CD4-positive, alpha-beta memory T cell (primary cell): Measurements from ENCODE around the gene PTGDS. TPM values are rescaled to one million over a fixed set of nuclear protein-coding genes. Genes with fewer than 3 reads are reported as not detected.

Experiments
- CTCF ChIA-PET: fragments of 350-600 bp; sonication (Branson Sonifier 250); formaldehyde crosslinking; loops from one replicate; lab custom pipeline; 2021; ENCODE audit warnings: inconsistent platforms; ENCODE audit not compliant: partially characterized antibody; lab: Charles Lee
- POLR2A ChIA-PET: fragments of 350-600 bp; sonication (Branson Sonifier 250); formaldehyde crosslinking; loops from one replicate; lab custom pipeline; 2021; ENCODE audit not compliant: partially characterized antibody; lab: Charles Lee
- DNase-seq, 5 donors: peaks; one replicate each; pipeline versions ENCODE4 v3.0.0 to v3.0.0-alpha.2; 2020 to 2022; ENCODE audit warnings: mixed read lengths in 1 of 5
- H3K27ac ChIP-seq: one replicate; pipeline ENCODE4 v1.7.0; 2013; ENCODE audit warnings: low read depth, low read length
- H3K27me3 ChIP-seq: 2 replicates; pipeline ENCODE4 v1.7.0; 2013; ENCODE audit warnings: mild to moderate bottlenecking, low read length, moderate library complexity; ENCODE audit not compliant: insufficient read depth
- H3K36me3 ChIP-seq: 2 replicates; pipeline ENCODE4 v1.7.0; 2013; ENCODE audit warnings: mild to moderate bottlenecking, low read length, moderate library complexity; ENCODE audit not compliant: insufficient read depth
- H3K4me1 ChIP-seq: 2 replicates; pipeline ENCODE4 v1.7.0; 2013; ENCODE audit warnings: mild to moderate bottlenecking, low read length, moderate library complexity; ENCODE audit not compliant: insufficient read depth
- H3K4me3 ChIP-seq, 2 donors: one replicate each; pipeline ENCODE4 v1.7.0; 2013; ENCODE audit warnings: low read length in 2 of 2, mild to moderate bottlenecking in 1 of 2
- H3K9me3 ChIP-seq, 2 donors: one replicate each; pipeline ENCODE4 v1.7.0; 2013; ENCODE audit warnings: low read length in 2 of 2, control low read depth in 1 of 2; ENCODE audit not compliant: control insufficient read depth in 1 of 2
- H3K27ac Mint-ChIP-seq, 7 donors: one replicate each; pipeline ENCODE4 v1.8.0; 2020 to 2021; ENCODE audit warnings: mixed read lengths in 7 of 7, mild to moderate bottlenecking in 6 of 7, inconsistent platforms in 3 of 7, moderate library complexity in 3 of 7
- H3K27me3 Mint-ChIP-seq, 2 donors: one replicate each; pipeline ENCODE4 v1.8.0; 2020 to 2021; ENCODE audit warnings: mixed read lengths in 2 of 2
- H3K36me3 Mint-ChIP-seq, 2 donors: one replicate each; pipeline ENCODE4 v1.8.0; 2020 to 2021; ENCODE audit warnings: mixed read lengths in 2 of 2, inconsistent platforms in 1 of 2, mild to moderate bottlenecking in 1 of 2
- H3K4me1 Mint-ChIP-seq, 4 donors: one replicate each; pipeline ENCODE4 v1.8.0; 2020 to 2021; ENCODE audit warnings: mixed read lengths in 4 of 4, mild to moderate bottlenecking in 1 of 4
- H3K4me3 Mint-ChIP-seq, 8 donors: one replicate each; pipeline ENCODE4 v1.8.0; 2020 to 2021; ENCODE audit warnings: mixed read lengths in 8 of 8, mild to moderate bottlenecking in 7 of 8, moderate library complexity in 6 of 8, inconsistent platforms in 3 of 8
- H3K9me3 Mint-ChIP-seq, 8 donors: one replicate each; pipeline ENCODE4 v1.8.0; 2020 to 2021; ENCODE audit warnings: mixed read lengths in 8 of 8, mild to moderate bottlenecking in 5 of 8, inconsistent platforms in 3 of 8, moderate library complexity in 1 of 8
- intact Hi-C: fragments of 100-400 bp; cut with micrococcal nuclease; formaldehyde crosslinking; loops from one replicate; pipeline ENCODE4 v1.15.1; 2023
- polyA plus RNA-seq, 2 donors: library from polyadenylated mRNA; unstranded; fragments of 300-500 nt; fragmentation: Illumina TruSeq; gene quantifications; one replicate each; pipeline ENCODE4 v1.2.3, GENCODE V29; 2021
- total RNA-seq, 2 experiments: library from RNA; stranded (reverse); gene quantifications; one replicate each; pipeline ENCODE4 v1.2.3, GENCODE V29; 2021

The PTGDS gene
- total and polyA plus RNA-seq, 4 experiments from 2014 or later = 1.7 to 5.1 (median 4.3) TPM

- Histone ChIP-seq H3K9me3 (no peaks in the 10 kb centered on the region), H3K4me3 (peak overlapping the region in 1 of 2 donors; percentile 9), H3K36me3 (no peaks in the 10 kb centered on the region), H3K27ac (peak overlapping the region; percentile 2), H3K4me1 (peaks cover 41% of the 10 kb centered on the region), H3K27me3 (no peaks in the 10 kb centered on the region)
- Mint-ChIP-seq H3K36me3 (no peaks in the 10 kb centered on the region), H3K27me3 (no peaks in the 10 kb centered on the region), H3K4me1 (peaks cover 11 to 32% (median 23%) of the 10 kb centered on the region in 4 donors), H3K9me3 (no peaks in the 10 kb centered on the region), H3K27ac (no peak overlapping the region), H3K4me3 (peak overlapping the region in 5 of 8 donors; percentile 24 to 61 (median 47))
- peak; percentile 66 to 81 (median 69) for DNase-seq
- intact Hi-C loops = loop anchor here (1.0 to 10.0 kb wide), 4 partner anchors 15 to 187 kb away; partner anchors contain the start of genes ABCA2, PAXX, TMEM141 and TRAF2
- ChIA-PET POLR2A (interaction anchor here (0.8 to 6.3 kb wide), 9 partner anchors 10 to 57 kb away, joined by 3 to 57 read pairs (median 4); partner anchors contain the start of genes CLIC3 and PAXX), CTCF (interaction anchor here (0.7 kb wide), 1 partner anchor 54 kb away, joined by 3 read pairs; the partner anchor contains the start of gene FUT7)
Observed at GRCh38 chr9:136978073-136978864, 965 bp downstream of the PTGDS start.

- POLR2A ChIA-PET = interaction anchor here (1.0 to 6.3 kb wide), 8 partner anchors 11 to 56 kb away, joined by 3 to 57 read pairs (median 4); partner anchors contain the start of genes CLIC3 and PAXX
- intact Hi-C loops = loop anchor here (1.0 to 10.0 kb wide), 4 partner anchors 14 to 188 kb away; partner anchors contain the start of genes ABCA2, PAXX, TMEM141 and TRAF2
Observed at GRCh38 chr9:136978865-136979544, 1.7 kb downstream of the PTGDS start.

GRCh38 chr9:136979769-136980587 lies 2.7 kb downstream of the PTGDS start:
- intact Hi-C loops = loop anchor here (2.0 to 10.0 kb wide), 2 partner anchors 13 to 45 kb away; partner anchors contain the start of genes ABCA2 and PAXX
- Histone ChIP-seq H3K27me3 (peaks cover 5% of the 10 kb centered on the region), H3K36me3 (no peaks in the 10 kb centered on the region), H3K4me1 (peaks cover 26% of the 10 kb centered on the region), H3K27ac (no peak overlapping the region), H3K4me3 (no peak overlapping the region), H3K9me3 (no peaks in the 10 kb centered on the region)
- DNase-seq = no peak
- Mint-ChIP-seq H3K4me3 (peak overlapping the region in 1 of 8 donors; percentile 48), H3K27ac (peak overlapping the region in 2 of 7 donors; percentile 17 to 42), H3K27me3 (peaks cover 5 to 6% of the 10 kb centered on the region in 2 donors), H3K9me3 (no peaks in the 10 kb centered on the region), H3K36me3 (no peaks in the 10 kb centered on the region), H3K4me1 (peaks cover 11 to 28% (median 20%) of the 10 kb centered on the region in 4 donors)
- ChIA-PET POLR2A (interaction anchor here (6.3 kb wide), 1 partner anchor 14 kb away, joined by 57 read pairs; the partner anchor contains the start of genes CLIC3 and PAXX), CTCF (no interaction called here)

More at GRCh38 chr9:136978865-136979544, 1.7 kb downstream of the PTGDS start:
- Mint-ChIP-seq H3K27ac (peak overlapping the region in 1 of 7 donors; percentile 17), H3K9me3 (no peaks in the 10 kb centered on the region), H3K27me3 (peaks cover 4% of the 10 kb centered on the region in 2 donors), H3K4me3 (no peak overlapping the region), H3K36me3 (no peaks in the 10 kb centered on the region), H3K4me1 (peaks cover 14 to 35% (median 25%) of the 10 kb centered on the region in 4 donors)
- H3K36me3 ChIP-seq = no peaks in the 10 kb centered on the region
- CTCF ChIA-PET = no interaction called here
- H3K4me3 ChIP-seq = no peak overlapping the region
- peaks cover 35% of the 10 kb centered on the region for H3K4me1 ChIP-seq
- H3K27me3 ChIP-seq = peaks cover 5% of the 10 kb centered on the region
- no peaks in the 10 kb centered on the region for H3K9me3 ChIP-seq
- no peak overlapping the region for H3K27ac ChIP-seq
- DNase-seq = no peak

- Mint-ChIP-seq H3K9me3 (no peaks in the 10 kb centered on the region), H3K4me1 (peaks cover 6 to 19% (median 12%) of the 10 kb centered on the region in 4 donors), H3K4me3 (peak overlapping the region in 1 of 8 donors; percentile 15), H3K27ac (peak overlapping the region in 1 of 7 donors; percentile 17), H3K27me3 (peaks cover 5 to 6% of the 10 kb centered on the region in 2 donors), H3K36me3 (no peaks in the 10 kb centered on the region)
- CTCF ChIA-PET = interaction anchor here (0.9 kb wide), 1 partner anchor 10 kb away, joined by 3 read pairs; no protein-coding TSS in a partner anchor
- POLR2A ChIA-PET = interaction anchor here (6.3 kb wide), 1 partner anchor 13 kb away, joined by 57 read pairs; the partner anchor contains the start of genes CLIC3 and PAXX
- H3K4me3 ChIP-seq = no peak overlapping the region
- no peak overlapping the region for H3K27ac ChIP-seq
- H3K36me3 ChIP-seq = no peaks in the 10 kb centered on the region
- H3K4me1 ChIP-seq = peaks cover 17% of the 10 kb centered on the region
- H3K9me3 ChIP-seq = no peaks in the 10 kb centered on the region
- intact Hi-C loops = no loop called here
- peaks cover 5% of the 10 kb centered on the region for H3K27me3 ChIP-seq
- DNase-seq = no peak
Observed at GRCh38 chr9:136980669-136981478, 3.6 kb downstream of the PTGDS start.

GRCh38 chr9:136981588-136982231 lies 4.4 kb downstream of the PTGDS start:
- CTCF ChIA-PET = interaction anchor here (0.9 to 1.0 kb wide), 2 partner anchors 10 to 47 kb away, joined by 3 read pairs; partner anchors contain the start of gene ABCA2
- H3K27ac Mint-ChIP-seq = no peak overlapping the region

More at GRCh38 chr9:136981588-136982231, 4.4 kb downstream of the PTGDS start:
- Histone ChIP-seq H3K27ac (no peak overlapping the region), H3K4me1 (peaks cover 11% of the 10 kb centered on the region), H3K4me3 (no peak overlapping the region), H3K9me3 (no peaks in the 10 kb centered on the region), H3K27me3 (peaks cover 5% of the 10 kb centered on the region), H3K36me3 (no peaks in the 10 kb centered on the region)
- POLR2A ChIA-PET = interaction anchor here (1.0 to 6.3 kb wide), 3 partner anchors 12 to 38 kb away, joined by 4 to 57 read pairs (median 4); partner anchors contain the start of genes CLIC3, FBXW5 and PAXX
- H3K27me3 Mint-ChIP-seq = peaks cover 6 to 9% of the 10 kb centered on the region in 2 donors
- DNase-seq = no peak
- H3K36me3 Mint-ChIP-seq = no peaks in the 10 kb centered on the region
- no peaks in the 10 kb centered on the region for H3K9me3 Mint-ChIP-seq
- H3K4me1 Mint-ChIP-seq = peaks cover 3 to 11% (median 7%) of the 10 kb centered on the region in 4 donors
- intact Hi-C loops = no loop called here
- H3K4me3 Mint-ChIP-seq = no peak overlapping the region
